HEK293T (cell line): ENCODE results near the gene CPD.
"Not testable (repeated sequence)": the region's sequence is repeated elsewhere in the genome, so short reads cannot be mapped to it uniquely, and the experiment has no call there.

ENCODE experiments used
- CTCF ChIA-PET: fragments of 350-600 bp; formaldehyde crosslinking; extraction: SDS; loops from one replicate; lab custom pipeline; 2021; ENCODE audit warnings: antibody characterized with exemption, inconsistent platforms; lab: Yijun Ruan, JAX
- POLR2A ChIA-PET: fragments of 350-600 bp; formaldehyde crosslinking; extraction: SDS; loops from one replicate; lab custom pipeline; 2020; ENCODE audit warnings: antibody characterized with exemption, inconsistent platforms; lab: Yijun Ruan, JAX
- DNase-seq: peaks from one replicate; pipeline ENCODE4 v3.0.0; 2012; ENCODE audit warnings: mixed read lengths; ENCODE audit errors: extremely low spot score
- ARNT ChIP-seq: fragments of 450-650 bp; IDR thresholded peaks from 2 replicates; pipeline ENCODE4 v1.6.1; 2017; ENCODE audit warnings: mild to moderate bottlenecking
- BHLHE40 ChIP-seq: fragments of 450-650 bp; IDR thresholded peaks from 2 replicates; pipeline ENCODE4 v1.6.1; 2016; ENCODE audit warnings: mild to moderate bottlenecking, moderate library complexity, borderline replicate concordance
- CTBP1 ChIP-seq: fragments of 450-650 bp; IDR thresholded peaks from 2 replicates; pipeline ENCODE4 v1.6.1; 2016; ENCODE audit warnings: borderline replicate concordance
- ELF4 ChIP-seq: fragments of 450-650 bp; IDR thresholded peaks from 2 replicates; pipeline ENCODE4 v1.6.1; 2017; ENCODE audit warnings: antibody characterized with exemption
- FOXA1 ChIP-seq: fragments of 450-650 bp; IDR thresholded peaks from 2 replicates; pipeline ENCODE4 v1.6.1; 2016; ENCODE audit warnings: mild to moderate bottlenecking
- FOXK2 ChIP-seq: fragments of 450-650 bp; IDR thresholded peaks from 2 replicates; pipeline ENCODE4 v1.6.1; 2016; ENCODE audit warnings: mild to moderate bottlenecking
- FOXM1 ChIP-seq: fragments of 450-650 bp; IDR thresholded peaks from 2 replicates; pipeline ENCODE4 v1.6.1; 2017; ENCODE audit warnings: mild to moderate bottlenecking, borderline replicate concordance
- HDGF ChIP-seq: fragments of 450-650 bp; IDR thresholded peaks from 2 replicates; pipeline ENCODE4 v1.6.1; 2017; ENCODE audit warnings: antibody characterized with exemption, borderline replicate concordance
- L3MBTL2 ChIP-seq: fragments of 450-650 bp; conservative IDR thresholded peaks from 2 replicates; pipeline ENCODE4 v1.6.1; 2016; ENCODE audit warnings: mild to moderate bottlenecking
- LEF1 ChIP-seq: fragments of 450-650 bp; IDR thresholded peaks from 2 replicates; pipeline ENCODE4 v1.6.1; 2017; ENCODE audit warnings: mild to moderate bottlenecking, borderline replicate concordance
- NFRKB ChIP-seq: fragments of 450-650 bp; IDR thresholded peaks from 2 replicates; pipeline ENCODE4 v1.6.1; 2016; ENCODE audit warnings: mild to moderate bottlenecking, moderate library complexity
- PKNOX1 ChIP-seq: fragments of 450-650 bp; IDR thresholded peaks from 2 replicates; pipeline ENCODE4 v1.6.1; 2016
- SP1 ChIP-seq: fragments of 450-650 bp; IDR thresholded peaks from 2 replicates; pipeline ENCODE4 v1.6.1; 2017
- SUZ12 ChIP-seq: fragments of 450-650 bp; IDR thresholded peaks from 2 replicates; pipeline ENCODE4 v1.6.1; 2016; ENCODE audit warnings: mild to moderate bottlenecking
- TARDBP ChIP-seq: fragments of 450-650 bp; IDR thresholded peaks from 2 replicates; pipeline ENCODE4 v1.6.1; 2016
- ZNF384 ChIP-seq: fragments of 450-650 bp; IDR thresholded peaks from 2 replicates; pipeline ENCODE4 v1.6.1; 2016

Gene CPD

GRCh38 chr17:30337393-30337999 lies 41.2 kb upstream of the CPD start:
- ChIA-PET POLR2A (interaction anchor here (1.4 kb wide), 1 partner anchor 46 kb away, joined by 3 read pairs; no protein-coding TSS in a partner anchor), CTCF (interaction anchor here (0.6 to 1.8 kb wide), 6 partner anchors 11 to 233 kb away, joined by 3 to 17 read pairs (median 4); no protein-coding TSS in a partner anchor)
- no peak for DNase-seq
- TF ChIP-seq CTBP1 (no peak), ELF4 (no peak), HDGF (no peak)

GRCh38 chr17:30339086-30339485 lies 39.6 kb upstream of the CPD start:
- TF ChIP-seq NFRKB (no peak), FOXK2 (no peak), FOXM1 (no peak), TARDBP (no peak), ELF4 (no peak), PKNOX1 (no peak), SP1 (no peak), BHLHE40 (no peak), ARNT (no peak), CTBP1 (no peak), LEF1 (no peak), HDGF (no peak)
- ChIA-PET POLR2A (interaction anchor here (0.5 to 1.3 kb wide), 3 partner anchors 114 to 451 kb away, joined by 3 to 4 read pairs (median 4); partner anchors contain the start of gene GOSR1), CTCF (no interaction called here)
- DNase-seq: no peak

- CTCF ChIA-PET: interaction anchor here (0.6 to 2.7 kb wide), 9 partner anchors 7 to 236 kb away, joined by 3 to 12 read pairs (median 5); partner anchors contain the start of genes BLMH and GOSR1
- TF ChIP-seq ZNF384 (no peak), SP1 (no peak), CTBP1 (no peak), ELF4 (no peak), BHLHE40 (no peak), ARNT (no peak), LEF1 (no peak), NFRKB (no peak), PKNOX1 (no peak), FOXM1 (no peak), L3MBTL2 (no peak), HDGF (no peak), FOXA1 (no peak), SUZ12 (no peak)
- POLR2A ChIA-PET: interaction anchor here (0.7 to 2.0 kb wide), 5 partner anchors 18 to 136 kb away, joined by 3 to 9 read pairs (median 3); partner anchors contain the start of genes BLMH and GOSR1
- no peak for DNase-seq
Measured at GRCh38 chr17:30340801-30341356, 37.8 kb upstream of the CPD start.

- ChIA-PET CTCF (interaction anchor here (1.0 to 2.7 kb wide), 4 partner anchors 8 to 237 kb away, joined by 5 to 12 read pairs (median 6); partner anchors contain the start of genes BLMH and GOSR1), POLR2A (interaction anchor here (0.7 to 1.1 kb wide), 2 partner anchors 38 to 135 kb away, joined by 3 to 4 read pairs; partner anchors contain the start of gene GOSR1)
Measured at GRCh38 chr17:30341703-30342249, 37.0 kb upstream of the CPD start.

GRCh38 chr17:30343244-30343643 lies 35.5 kb upstream of the CPD start:
- DNase-seq, CTCF ChIA-PET: not testable (repeated sequence)
- POLR2A ChIA-PET: interaction anchor here (1.0 kb wide), 1 partner anchor 133 kb away, joined by 4 read pairs; the partner anchor contains the start of gene GOSR1

More at GRCh38 chr17:30341703-30342249, 37.0 kb upstream of the CPD start:
- DNase-seq: no peak
- TF ChIP-seq NFRKB (no peak), PKNOX1 (no peak), LEF1 (no peak), FOXK2 (no peak), ELF4 (no peak), HDGF (no peak), ZNF384 (no peak), BHLHE40 (no peak), SP1 (no peak), TARDBP (no peak), SUZ12 (no peak), CTBP1 (no peak)

GRCh38 chr17:30343796-30344195 lies 34.9 kb upstream of the CPD start:
- no peak for DNase-seq
- POLR2A ChIA-PET: interaction anchor here (1.1 kb wide), 1 partner anchor 133 kb away, joined by 3 read pairs; the partner anchor contains the start of gene GOSR1
- TF ChIP-seq ZNF384 (no peak), FOXM1 (no peak), NFRKB (no peak), ELF4 (no peak), HDGF (no peak), FOXK2 (no peak), ARNT (no peak), TARDBP (no peak), PKNOX1 (no peak), BHLHE40 (no peak), LEF1 (no peak), L3MBTL2 (no peak), FOXA1 (no peak), CTBP1 (no peak), SUZ12 (no peak)
- CTCF ChIA-PET: no interaction called here
